NT2/D1 (cell line): ENCODE data around the gene TK2.

ENCODE experiments used
- DNase-seq: peaks from one replicate; pipeline ENCODE4 v3.0.0-alpha.2; 2011; ENCODE audit warnings: low read depth, low spot score
- H3K27me3 ChIP-seq: 2 replicates; pipeline ENCODE4 v1.6.0; 2011; ENCODE audit warnings: mild to moderate bottlenecking; ENCODE audit not compliant: insufficient read length, insufficient read depth
- H3K36me3 ChIP-seq: 2 replicates; pipeline ENCODE4 v1.6.1; 2011; ENCODE audit warnings: mild to moderate bottlenecking, low read length, mixed read lengths; ENCODE audit not compliant: insufficient read depth, insufficient read length
- H3K4me1 ChIP-seq: 2 replicates; pipeline ENCODE4 v1.5.1; 2011; ENCODE audit not compliant: insufficient read depth, insufficient read length
- H3K4me3 ChIP-seq: 2 replicates; pipeline ENCODE4 v1.5.1; 2011; ENCODE audit warnings: low read depth; ENCODE audit not compliant: insufficient read length
- H3K9ac ChIP-seq: 2 replicates; pipeline ENCODE4 v1.6.0; 2011; ENCODE audit warnings: low read depth; ENCODE audit not compliant: insufficient read length
- H3K9me3 ChIP-seq: 2 replicates; pipeline ENCODE4 v1.5.1; 2011; ENCODE audit warnings: mild to moderate bottlenecking, low read length; ENCODE audit not compliant: insufficient read depth
- SUZ12 ChIP-seq: IDR thresholded peaks from 2 replicates; pipeline ENCODE4 v1.6.1; 2011; ENCODE audit not compliant: insufficient read length, insufficient read depth; ENCODE audit errors: extremely low read depth
- YY1 ChIP-seq: IDR thresholded peaks from 2 replicates; pipeline ENCODE4 v1.6.1; 2011; ENCODE audit not compliant: insufficient read length, insufficient read depth
- ZNF274 ChIP-seq: IDR thresholded peaks from 2 replicates; pipeline ENCODE4 v1.6.1; 2011; ENCODE audit warnings: mild to moderate bottlenecking, low read depth, low read length

The TK2 gene

DNA sequence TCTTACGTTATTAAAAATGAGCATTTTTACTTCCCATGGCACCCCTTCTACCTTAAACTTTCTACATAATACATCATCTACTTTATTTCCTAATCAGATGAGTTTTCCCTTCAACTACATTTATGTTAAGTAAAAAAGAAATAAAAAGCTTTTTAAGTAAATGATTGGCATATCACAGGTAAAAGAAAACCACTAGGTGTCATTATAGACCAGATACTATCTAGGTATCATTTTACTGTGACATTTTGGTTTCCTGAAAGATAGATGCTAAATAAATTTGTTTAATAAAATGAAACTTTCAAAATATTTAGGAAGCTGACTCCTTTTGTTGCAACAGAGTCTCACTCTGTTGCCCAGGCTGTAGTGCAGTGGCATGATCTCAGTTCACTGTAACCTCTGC is 12.5 kb upstream of the TK2 start:
- no peak overlapping the region for H3K9ac ChIP-seq
- no peak for TF ChIP-seq YY1
- no peak for TF ChIP-seq ZNF274
- no peak for TF ChIP-seq SUZ12
- no peak overlapping the region for H3K4me3 ChIP-seq
- H3K36me3 ChIP-seq: no peaks in the 10 kb centered on the region
- H3K4me1 ChIP-seq: no peaks in the 10 kb centered on the region
- no peak for DNase-seq
- H3K27me3 ChIP-seq: peaks cover 40% of the 10 kb centered on the region
- H3K9me3 ChIP-seq: no peaks in the 10 kb centered on the region

DNA sequence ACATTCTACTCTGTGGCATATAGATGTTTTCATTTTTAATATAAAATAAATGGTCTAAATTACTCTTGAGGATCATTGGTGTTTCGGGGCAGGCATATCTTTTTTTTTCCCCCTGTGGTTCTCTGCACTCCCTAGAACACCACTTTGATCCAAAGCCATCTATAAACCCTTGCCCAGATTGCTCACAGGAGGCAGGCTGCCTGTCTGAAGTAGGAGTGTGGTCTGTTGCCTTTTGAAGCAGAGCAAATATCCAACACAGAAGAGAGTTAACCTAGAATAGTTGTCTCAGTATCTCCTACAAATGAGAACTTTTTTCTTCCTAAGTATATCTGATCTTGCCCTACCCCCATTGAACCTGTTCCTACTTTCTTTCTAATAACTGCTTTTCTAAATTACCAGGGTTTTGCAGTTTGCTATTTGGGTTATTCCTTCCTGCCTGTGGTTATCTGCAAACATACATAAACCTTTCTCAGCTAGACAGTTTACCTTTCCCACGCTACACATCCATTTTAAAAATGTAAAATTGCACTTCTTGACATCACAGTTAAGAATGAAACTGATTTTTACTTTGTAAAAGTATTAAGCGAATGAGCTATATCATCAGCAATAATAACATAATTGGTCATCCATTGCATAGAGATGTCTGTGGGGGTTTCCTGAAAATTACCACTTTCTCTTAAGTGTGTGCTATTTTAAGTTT is 11.6 kb upstream of the TK2 start:
- Histone ChIP-seq H3K4me3 (no peak overlapping the region), H3K4me1 (no peaks in the 10 kb centered on the region), H3K9me3 (no peaks in the 10 kb centered on the region), H3K9ac (no peak overlapping the region), H3K27me3 (peaks cover 32% of the 10 kb centered on the region), H3K36me3 (no peaks in the 10 kb centered on the region)
- DNase-seq: no peak
- TF ChIP-seq SUZ12 (no peak), YY1 (no peak), ZNF274 (no peak)

DNA sequence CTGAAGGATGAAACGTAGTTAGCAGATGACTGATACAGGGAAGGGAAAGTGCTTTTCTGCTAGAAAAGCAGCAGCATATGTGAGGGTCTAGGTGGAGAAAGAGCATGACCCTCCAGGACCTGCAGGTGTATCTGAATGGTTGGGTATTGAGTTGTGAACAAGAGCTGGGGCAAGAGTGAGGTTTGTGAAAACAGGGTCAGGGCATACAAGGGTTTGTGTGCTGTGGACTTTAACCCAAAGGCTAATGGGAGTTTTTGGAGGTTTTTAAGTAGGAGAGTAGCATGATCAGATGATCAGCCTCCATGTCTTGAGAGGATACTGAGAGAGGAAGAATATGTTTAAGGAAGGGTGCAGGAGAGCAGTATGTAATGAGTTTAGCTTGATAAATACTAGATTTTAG is 10.2 kb upstream of the TK2 start:
- no peaks in the 10 kb centered on the region for H3K36me3 ChIP-seq
- DNase-seq: no peak
- no peak overlapping the region for H3K4me3 ChIP-seq
- no peak for TF ChIP-seq YY1
- no peak for TF ChIP-seq ZNF274
- TF ChIP-seq SUZ12: no peak
- H3K9me3 ChIP-seq: no peaks in the 10 kb centered on the region
- no peak overlapping the region for H3K9ac ChIP-seq
- H3K4me1 ChIP-seq: no peaks in the 10 kb centered on the region
- peaks cover 18% of the 10 kb centered on the region for H3K27me3 ChIP-seq

- H3K4me3 ChIP-seq: no peak overlapping the region
- H3K27me3 ChIP-seq: peaks cover 4% of the 10 kb centered on the region
- no peak overlapping the region for H3K9ac ChIP-seq
- no peaks in the 10 kb centered on the region for H3K4me1 ChIP-seq
- no peak for DNase-seq
- TF ChIP-seq SUZ12: no peak
- TF ChIP-seq ZNF274: no peak
- H3K36me3 ChIP-seq: no peaks in the 10 kb centered on the region
- H3K9me3 ChIP-seq: peaks cover 5% of the 10 kb centered on the region; the same call in 1 of the 2 replicates
Measured at GRCh38 chr16:66554495-66554894, 4.6 kb upstream of the TK2 start.

- Histone ChIP-seq H3K4me3 (no peak overlapping the region), H3K4me1 (no peaks in the 10 kb centered on the region), H3K9ac (no peak overlapping the region), H3K27me3 (peaks cover 4% of the 10 kb centered on the region), H3K36me3 (no peaks in the 10 kb centered on the region), H3K9me3 (peaks cover 5% of the 10 kb centered on the region; the same call in 1 of the 2 replicates)
- no peak for DNase-seq
- TF ChIP-seq ZNF274 (no peak), YY1 (no peak), SUZ12 (no peak)
Measured at GRCh38 chr16:66554021-66554420, 4.1 kb upstream of the TK2 start.

- DNase-seq: no peak
- H3K36me3 ChIP-seq: no peaks in the 10 kb centered on the region
- H3K4me1 ChIP-seq: no peaks in the 10 kb centered on the region
- H3K4me3 ChIP-seq: no peak overlapping the region
- TF ChIP-seq ZNF274 (no peak), SUZ12 (no peak), YY1 (no peak)
- no peak overlapping the region for H3K9ac ChIP-seq
- H3K9me3 ChIP-seq: peaks cover 5% of the 10 kb centered on the region; the same call in 1 of the 2 replicates
- H3K27me3 ChIP-seq: peaks cover 4% of the 10 kb centered on the region
Measured at GRCh38 chr16:66553223-66553622, 3.3 kb upstream of the TK2 start.

DNA sequence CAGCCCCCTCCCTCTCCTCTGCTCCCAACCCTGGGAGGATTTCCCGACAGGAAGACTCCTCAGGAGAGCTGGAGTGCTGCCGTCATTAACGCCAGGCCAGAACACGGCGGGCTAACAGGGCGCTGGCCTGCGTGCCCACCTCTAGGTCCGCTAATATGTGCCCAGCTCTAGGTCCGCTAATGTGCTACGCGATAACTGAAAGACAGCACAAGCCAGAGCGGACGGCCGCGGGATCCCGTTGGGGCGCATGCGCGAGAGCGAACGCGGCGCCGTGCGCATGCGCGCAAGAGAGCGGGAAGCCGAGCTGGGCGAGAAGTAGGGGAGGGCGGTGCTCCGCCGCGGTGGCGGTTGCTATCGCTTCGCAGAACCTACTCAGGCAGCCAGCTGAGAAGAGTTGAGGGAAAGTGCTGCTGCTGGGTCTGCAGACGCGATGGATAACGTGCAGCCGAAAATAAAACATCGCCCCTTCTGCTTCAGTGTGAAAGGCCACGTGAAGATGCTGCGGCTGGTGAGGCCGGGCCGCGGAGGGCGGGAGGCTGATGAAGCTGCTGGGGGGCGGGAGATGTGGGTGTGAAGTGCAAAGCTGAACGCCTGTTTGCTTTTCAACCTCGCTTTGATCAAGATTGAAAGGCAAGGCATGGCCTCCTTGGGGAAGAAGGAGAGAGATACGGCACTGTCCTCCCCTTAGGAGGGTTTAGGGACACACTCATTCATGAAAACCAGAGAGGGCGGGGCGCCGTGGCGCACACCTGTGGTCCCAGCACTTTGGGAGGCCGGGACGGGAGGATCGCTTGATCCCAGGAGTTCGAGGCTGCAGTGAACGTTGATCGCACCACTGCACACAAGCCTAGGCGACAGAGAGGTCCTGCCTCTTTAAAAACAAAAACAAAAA is 2.6 kb upstream of the TK2 start, which contains the start of gene CKLF:
TSS of gene CKLF (plus strand) at position 291 of the 892 bp plus-strand sequence. CDS start at position 431, 140 bp downstream.
- peaks cover 4% of the 10 kb centered on the region for H3K27me3 ChIP-seq
- H3K36me3 ChIP-seq: no peaks in the 10 kb centered on the region
- DNase-seq: no peak
- no peak within 1 kb of the TSS for H3K4me3 ChIP-seq
- TF ChIP-seq SUZ12 (no peak), ZNF274 (no peak)
- no peaks in the 10 kb centered on the region for H3K4me1 ChIP-seq
- peaks cover 5% of the 10 kb centered on the region; the same call in 1 of the 2 replicates for H3K9me3 ChIP-seq
- H3K9ac ChIP-seq: no peak within 1 kb of the TSS
